Hematopoietic multipotent progenitor cell treated with erythropoietin and hydrocortisone succinate and interleukin-3 and kit ligand, for 17 days (in vitro differentiated cells): ENCODE results near the gene IREB2.

Experiments
- DNase-seq: peaks from one replicate; pipeline ENCODE4 v3.0.0-alpha.2; 2015; ENCODE audit warnings: low spot score

IREB2 gene

DNA sequence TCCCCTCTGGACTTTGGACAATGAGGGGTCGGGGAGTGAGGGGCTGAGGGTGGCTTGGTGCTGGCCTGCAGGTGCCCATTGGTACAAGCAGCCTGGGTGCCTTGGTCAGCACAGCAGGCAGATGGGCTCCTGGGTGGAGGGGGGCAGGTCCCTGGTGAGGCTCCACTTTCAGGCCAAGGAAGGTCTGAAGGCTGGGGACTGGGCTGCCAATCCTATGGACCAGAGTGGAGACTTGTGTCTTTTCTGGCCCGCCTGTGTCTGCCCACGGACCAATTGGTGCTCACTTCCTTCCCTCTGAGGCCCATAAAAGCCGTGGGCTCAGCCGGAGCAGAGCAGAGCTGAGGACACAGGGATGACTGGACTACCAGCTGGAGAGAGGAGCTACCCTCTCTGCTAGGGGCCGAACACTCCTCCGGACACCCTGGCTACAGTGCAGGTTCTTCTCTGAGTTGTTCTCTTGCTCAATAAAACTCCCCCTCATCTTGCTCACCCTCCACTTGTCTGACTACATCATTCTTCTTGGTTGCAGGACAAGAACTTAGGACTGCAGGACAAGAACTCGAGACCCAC lies 31.9 kb upstream of the IREB2 start:
- no peak for DNase-seq

- DNase-seq: no peak
These were observed 30.2 kb upstream of the IREB2 start for GRCh38 chr15:78407608-78408354.

- no peak for DNase-seq
These were observed 29.7 kb upstream of the IREB2 start for GRCh38 chr15:78408355-78408640.

- no peak for DNase-seq
These were observed 29.1 kb upstream of the IREB2 start for GRCh38 chr15:78408961-78409360.

DNA sequence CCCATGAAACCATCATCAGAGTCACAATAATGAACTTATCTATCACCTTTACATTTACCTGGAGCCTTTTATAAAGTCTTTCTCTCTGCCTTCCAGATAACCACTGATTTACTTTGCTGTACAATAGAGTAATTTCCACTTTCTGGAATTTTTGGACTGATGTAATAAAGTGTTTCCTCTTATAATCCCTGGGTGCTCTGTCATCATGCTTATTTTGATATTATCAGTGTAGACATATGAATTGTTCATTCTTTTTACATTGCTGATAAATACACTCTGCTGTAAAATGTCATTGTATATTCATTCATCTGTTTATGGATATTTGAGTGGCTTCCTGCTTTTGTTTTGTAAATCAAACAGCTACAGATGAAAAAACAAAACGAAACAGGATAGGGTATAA lies 27.0 kb upstream of the IREB2 start:
- DNase-seq: no peak

DNA sequence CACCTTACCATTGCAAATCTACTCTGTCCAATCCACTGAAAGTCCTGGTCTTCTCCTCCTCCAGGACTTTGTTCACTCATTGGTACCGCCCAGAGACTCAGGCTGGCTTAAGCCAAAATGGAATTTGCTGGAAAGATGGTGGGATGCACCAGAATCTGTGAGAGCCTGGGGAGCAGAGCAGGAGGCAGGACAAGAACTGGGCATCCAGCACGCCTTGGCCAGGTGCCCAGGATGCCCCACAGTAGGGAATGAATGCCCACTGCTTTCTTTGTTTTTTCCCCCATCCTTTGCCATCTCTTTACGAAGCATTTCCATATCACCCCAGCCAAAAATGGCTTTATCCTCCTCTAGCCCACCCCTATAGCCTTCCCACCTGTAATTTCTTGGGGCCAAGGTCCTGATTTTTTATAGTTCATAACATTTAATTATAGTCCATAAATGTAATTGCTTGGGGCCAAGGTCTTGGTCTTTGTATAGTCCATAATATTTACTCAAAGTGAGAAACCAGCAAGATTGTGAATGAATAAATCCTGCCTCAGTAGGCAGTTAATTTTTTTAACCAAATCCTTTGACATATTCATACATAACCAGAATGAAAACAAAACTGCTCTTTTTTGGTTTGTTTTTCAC lies 23.3 kb upstream of the IREB2 start:
- no peak for DNase-seq

GRCh38 chr15:78415284-78415683 lies 22.7 kb upstream of the IREB2 start:
- no peak for DNase-seq

- no peak for DNase-seq
These were observed 20.0 kb upstream of the IREB2 start for GRCh38 chr15:78417754-78418630.

DNA sequence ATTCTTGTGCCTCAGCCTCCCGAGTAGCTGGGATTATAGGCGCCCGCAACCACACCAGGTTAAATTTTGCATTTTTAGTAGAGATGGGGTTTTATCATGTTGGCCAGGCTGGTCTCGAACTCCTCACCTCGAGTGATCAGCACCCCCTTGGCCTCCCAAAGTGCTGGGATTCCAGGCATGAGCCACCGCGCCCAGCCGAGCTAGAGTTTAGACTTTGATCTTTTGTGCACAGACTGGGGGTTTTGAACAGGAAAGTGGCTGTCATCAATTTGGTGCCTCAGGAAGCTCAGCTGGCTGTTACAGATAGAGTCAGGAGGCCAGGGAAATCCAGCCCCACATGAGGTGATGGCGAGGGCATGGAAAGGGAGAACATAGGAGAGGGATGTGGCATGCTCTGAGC lies 19.3 kb upstream of the IREB2 start:
- DNase-seq: no peak

GRCh38 chr15:78419367-78419766 lies 18.6 kb upstream of the IREB2 start:
- no peak for DNase-seq

- DNase-seq: no peak
These were observed 17.8 kb upstream of the IREB2 start for GRCh38 chr15:78420220-78420619.

- DNase-seq: no peak
These were observed 17.2 kb upstream of the IREB2 start for GRCh38 chr15:78420766-78421165.

DNA sequence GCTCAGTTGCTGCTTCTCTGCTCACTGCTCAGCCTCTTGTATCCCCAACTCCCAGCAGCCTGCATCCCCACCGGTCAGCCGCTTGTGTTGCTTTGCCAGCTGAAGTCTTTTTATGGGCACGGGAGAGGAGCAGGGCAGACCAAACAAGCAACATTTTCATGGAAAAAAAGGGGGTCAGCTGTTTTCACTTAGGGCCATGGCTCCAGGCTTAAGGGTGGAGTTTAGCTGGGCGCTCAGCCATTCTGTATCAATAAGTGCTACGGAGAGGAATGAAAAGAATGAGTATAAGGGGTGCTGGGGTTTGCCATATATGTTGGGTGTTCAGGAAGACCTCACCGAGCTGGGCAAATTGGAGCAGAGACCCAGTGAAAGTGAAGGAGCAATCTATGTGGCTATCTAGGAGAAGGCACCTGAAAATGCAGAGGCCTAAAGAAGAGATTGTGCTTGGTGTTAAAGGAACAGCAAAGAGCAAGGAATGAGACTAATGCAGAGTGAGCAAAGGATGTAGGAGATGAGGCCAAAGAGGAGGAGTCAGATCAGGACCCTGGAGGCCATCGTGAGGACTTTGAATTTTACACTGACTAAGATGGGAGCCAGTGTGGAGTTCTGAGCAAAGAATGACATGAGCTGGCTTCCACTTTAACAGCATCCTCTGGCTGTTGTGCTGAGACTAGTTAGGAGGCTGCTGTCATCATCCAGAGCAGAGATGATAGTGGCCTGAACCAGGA lies 16.6 kb upstream of the IREB2 start:
- DNase-seq: no peak

- peak; percentile 74 for DNase-seq
These were observed 15.3 kb upstream of the IREB2 start for GRCh38 chr15:78422571-78423340.

- DNase-seq: no peak
These were observed 13.3 kb upstream of the IREB2 start for GRCh38 chr15:78424673-78425072.

- DNase-seq: no peak
These were observed 12.4 kb upstream of the IREB2 start for GRCh38 chr15:78425643-78426042.

GRCh38 chr15:78426300-78426699 lies 11.7 kb upstream of the IREB2 start:
- DNase-seq: no peak

DNA sequence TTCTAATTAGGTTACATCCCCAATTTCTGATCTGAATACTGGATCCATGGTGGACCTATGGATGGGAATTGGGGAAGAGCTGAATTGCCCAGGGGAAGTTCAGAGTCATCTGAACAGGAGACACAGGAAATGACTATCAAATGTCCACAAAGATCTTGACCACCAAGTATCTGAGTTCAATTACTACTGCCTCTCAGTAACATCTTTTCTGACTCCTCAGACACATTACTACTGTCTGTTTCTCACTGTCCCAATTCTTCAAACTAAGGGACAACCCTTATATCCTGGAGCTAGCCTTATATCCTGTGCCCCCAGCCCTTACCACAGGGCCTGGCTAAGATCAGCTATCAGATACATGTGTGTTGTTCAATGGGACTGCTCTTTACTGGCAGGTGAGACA lies 10.1 kb upstream of the IREB2 start:
- no peak for DNase-seq

DNA sequence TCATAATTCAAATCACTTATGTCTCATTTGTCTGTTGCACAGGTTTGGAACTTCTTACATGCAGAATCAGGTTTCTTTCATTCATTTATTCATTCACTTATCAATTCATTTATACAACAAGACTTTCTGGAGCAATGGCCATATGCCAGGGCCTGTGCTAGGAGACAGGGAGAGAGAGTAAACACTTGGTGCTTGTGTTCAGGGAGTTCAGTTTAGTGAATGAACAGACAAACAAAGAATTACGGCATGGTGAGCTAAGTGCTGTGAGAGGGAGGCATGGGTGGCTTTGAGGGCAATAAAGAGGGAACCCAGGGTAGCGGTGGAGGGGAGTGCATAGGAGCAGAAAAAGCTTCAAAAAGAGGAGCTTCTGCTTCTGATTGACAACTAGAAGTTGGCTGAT lies 8.5 kb upstream of the IREB2 start:
- no peak for DNase-seq

DNA sequence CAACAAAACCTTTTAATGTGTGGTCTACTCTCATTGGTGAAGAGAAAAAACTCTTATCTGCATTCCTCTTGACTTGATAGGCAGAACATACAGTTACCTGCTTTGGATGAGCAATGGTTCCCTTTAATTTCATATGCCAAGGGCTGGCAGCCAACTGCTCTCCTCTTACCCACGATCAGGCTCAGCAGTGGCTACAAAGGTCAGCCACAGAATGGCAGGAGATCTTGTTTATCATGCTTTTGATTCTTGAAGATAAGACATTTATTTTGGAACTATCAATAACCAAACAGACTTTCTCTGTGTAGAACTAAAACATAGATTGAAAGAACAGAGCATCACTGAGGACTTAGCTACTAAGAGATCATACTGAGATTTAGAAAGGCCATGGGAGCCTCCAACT lies 6.1 kb upstream of the IREB2 start:
- no peak for DNase-seq

- no peak for DNase-seq
These were observed 5.4 kb upstream of the IREB2 start for GRCh38 chr15:78432664-78433063.
